HG03520 (cell line): ENCODE results near the gene TNNI3K.

Experiments used
- ATAC-seq: cut with Tn5 transposase; IDR thresholded peaks from one replicate; pipeline ENCODE4 v1.9.1; 2021; ENCODE audit warnings: mild to moderate bottlenecking, moderate library complexity; ENCODE audit not compliant: unreplicated experiment

TNNI3K gene

DNA sequence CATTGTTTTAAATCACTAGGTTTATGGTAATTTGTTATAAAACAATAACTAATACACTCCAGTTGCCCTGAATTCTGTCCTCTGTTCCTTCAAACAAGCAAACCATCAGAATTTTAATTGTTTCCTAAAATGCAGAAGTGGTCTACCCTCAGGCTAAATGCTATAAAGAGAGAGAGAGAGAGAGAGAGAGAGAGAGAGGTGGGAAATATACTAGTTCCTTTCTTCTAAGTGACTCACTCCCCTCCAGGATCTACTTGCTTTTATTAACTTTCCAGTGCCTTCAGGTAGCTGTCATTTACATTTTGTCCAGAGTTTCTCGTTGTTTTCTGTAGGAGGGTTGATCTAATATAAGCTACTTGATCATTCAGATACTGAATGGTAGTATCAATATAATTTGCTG, 250.8 kb downstream of the TNNI3K start:
- no peak for ATAC-seq

DNA sequence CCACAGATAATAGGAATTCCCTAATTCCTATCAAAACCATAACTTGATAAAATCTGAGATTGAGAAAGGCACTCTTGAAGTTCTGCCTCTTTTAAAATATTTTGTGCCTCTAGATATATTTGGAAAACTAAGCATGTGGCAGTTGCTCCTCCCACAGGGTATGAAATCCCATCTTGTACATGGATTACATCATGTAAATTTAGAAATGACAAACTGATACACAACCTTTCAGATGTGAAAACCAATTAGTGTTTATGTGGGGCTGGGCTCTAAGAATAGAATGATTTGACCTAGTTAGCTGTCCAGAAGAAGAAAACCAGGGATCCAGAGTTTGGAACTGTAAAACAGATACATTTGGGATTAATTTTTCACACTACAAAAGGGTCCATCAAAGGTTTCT, 261.5 kb downstream of the TNNI3K start:
- ATAC-seq = no peak

DNA sequence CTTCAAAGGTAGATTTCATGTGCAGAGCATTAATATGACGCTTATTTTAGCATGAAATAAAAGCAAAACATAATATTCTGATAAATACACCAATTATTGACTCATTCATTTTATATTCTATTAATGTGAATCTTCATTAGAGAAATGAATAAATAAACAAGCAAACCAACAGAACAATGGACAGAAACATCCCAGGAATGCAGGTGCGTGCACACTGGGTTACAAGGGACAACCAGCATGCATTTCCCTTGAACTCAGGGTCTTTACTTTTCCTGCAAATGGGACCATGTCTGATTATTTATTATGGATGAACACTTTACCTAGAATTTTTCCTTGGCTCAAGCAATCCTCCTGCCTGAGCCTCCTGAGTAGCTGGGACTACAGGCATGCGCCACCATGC, 263.7 kb downstream of the TNNI3K start:
- ATAC-seq = no peak

DNA sequence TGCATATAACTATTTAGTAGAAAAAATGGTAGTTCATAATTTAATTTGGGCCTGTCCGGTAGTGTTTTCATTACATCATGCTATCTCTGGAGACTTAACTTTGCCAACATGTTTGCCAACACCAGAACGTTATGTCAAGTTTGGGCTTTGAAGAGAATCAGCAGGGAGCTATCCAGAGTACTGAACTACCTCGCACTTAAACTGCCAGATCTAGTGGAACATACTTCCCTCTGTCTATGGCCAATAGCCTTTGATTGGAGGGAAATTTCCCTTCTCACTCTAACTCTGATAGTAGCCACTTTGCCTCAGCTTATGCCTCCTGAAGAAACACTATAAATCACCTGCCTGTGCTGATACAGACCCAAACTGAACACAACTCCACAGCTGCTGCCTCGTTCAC, 267.2 kb downstream of the TNNI3K start:
- no peak for ATAC-seq

DNA sequence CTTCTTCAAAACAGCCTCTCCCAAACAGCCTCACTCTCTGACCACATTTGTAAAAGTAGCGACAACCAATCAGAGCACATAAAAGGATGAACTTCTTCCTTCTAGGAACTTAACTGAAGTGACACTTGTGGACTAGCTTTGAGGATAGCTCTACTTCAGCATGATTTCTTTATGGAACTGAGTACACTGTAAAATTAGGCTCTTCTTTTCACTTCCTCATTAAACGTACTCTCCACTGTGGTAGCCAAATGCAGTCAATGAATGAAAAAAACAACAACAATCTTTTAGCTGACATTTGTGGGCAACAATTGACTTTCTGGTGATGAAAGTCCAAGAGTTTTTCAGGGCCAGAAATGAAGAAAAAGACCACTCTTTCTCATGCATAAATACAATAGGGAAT, 267.7 kb downstream of the TNNI3K start:
- no peak for ATAC-seq

DNA sequence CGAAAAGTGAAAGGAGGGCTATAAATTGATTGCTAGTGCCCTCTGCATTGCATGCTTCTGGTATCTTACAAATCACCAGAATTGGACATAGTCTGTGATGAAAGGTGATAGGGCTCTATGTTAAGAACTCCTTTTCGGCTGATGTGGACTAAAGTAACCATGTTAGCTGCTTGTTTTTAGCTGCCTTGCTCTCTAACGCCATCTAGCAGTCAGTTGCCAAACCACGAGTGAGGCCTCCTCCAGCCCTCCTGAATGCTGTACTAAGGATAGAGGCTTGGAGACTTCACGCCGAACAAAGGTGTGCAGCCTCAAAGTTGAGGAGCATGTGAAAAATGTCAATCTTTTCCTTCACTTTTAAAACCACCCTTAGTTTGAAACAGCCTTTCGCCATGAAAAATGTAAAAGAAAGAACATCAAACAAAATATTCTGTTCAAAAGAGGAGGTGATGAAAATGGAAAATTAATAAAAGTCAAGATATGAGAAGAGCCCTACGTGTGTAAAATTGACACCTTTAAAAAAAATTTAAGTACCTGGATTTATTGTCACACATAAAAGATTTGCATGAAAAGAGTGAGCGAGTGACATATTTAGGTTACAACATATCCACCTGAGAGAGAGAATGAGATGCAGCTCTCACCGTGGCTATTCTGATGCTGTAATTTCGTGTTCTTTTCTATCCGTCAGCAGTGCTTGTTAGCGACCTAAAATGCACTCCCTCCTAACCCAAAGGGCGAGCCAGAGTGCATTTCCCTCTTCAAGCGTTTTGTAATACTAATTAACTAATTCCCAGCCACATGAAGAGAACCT, 269.1 kb downstream of the TNNI3K start:
- ATAC-seq = peak; percentile 91

DNA sequence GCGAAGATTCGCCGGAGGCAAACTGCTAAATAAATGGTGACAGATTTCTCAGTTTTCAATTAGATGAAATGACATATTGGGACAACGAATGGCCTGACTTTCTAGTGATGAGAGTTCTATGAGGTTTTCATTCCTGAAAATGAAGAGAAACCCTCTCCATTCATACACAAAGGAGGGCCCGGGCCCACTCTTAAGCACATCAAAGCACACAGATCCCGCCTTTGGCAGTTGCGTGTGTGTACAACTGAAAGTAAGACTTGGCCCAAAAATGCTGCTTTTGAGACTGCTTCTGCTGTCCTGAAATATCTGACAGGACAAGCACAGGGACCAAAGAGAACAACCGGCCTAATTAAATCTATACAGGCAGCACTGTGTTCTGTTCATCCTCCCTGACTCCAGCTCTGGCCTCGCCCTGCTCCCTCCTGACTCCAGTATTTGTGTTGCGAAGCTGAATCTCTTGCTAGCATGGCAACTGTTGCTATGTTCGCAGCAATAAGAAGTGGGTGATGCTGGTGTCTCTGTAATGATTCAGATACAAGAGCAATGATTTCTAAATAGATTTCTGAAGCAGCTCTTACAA, 269.8 kb downstream of the TNNI3K start:
- ATAC-seq = no peak

DNA sequence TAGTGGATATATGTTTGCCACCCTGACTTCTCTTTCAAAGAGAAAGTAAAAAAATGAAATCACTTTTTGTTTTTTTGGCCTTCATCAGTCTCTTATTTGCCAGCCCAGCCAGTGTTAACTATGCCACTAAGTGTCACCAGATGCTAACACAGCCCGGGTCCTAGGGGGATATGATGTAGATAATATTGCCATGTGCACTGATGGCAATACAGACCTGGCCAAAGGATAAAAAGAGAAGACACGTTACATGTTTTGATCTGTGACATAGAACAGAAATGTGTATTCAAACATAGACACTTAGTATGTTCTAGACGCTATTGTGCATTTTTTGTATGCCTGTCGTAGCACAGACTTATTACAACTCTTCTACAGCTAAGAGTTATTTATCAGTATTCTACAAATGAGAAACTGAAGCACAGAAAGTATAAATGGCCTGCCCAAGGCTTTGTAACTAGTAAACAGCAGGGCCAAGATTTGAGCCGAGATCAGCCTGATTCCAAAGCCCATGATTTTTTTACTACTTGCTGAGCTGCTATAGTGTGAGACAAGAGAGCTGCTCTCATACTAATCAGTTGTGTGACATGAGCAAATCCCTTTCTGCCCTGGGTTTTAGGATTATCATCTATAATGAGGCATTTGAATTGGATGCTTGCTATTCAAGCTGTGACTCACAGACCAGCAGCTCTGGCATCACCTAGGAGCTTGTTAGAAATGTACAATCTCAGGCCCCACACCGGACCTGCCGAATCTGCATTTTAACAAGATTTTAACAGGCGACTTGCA, 270.9 kb downstream of the TNNI3K start:
- no peak for ATAC-seq

DNA sequence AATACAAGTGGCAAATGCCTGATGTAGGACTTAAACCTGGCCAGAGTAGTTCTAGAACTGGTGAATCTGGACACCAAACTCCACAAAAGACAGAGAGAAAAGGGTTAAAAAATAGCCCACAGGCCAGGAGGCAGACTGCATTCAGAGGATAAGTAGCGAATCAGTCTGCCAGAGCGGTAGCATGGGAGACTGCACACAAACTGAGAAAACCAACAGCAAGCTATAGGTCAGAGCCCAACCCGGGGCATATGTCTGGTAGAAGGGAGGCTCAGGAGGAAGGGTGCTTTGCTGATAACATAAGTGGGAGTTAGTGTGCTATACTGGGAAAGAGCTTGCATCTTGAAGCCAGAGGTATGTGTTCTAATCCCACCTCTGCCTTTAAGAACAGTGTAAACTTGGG, 273.3 kb downstream of the TNNI3K start:
- ATAC-seq = no peak

DNA sequence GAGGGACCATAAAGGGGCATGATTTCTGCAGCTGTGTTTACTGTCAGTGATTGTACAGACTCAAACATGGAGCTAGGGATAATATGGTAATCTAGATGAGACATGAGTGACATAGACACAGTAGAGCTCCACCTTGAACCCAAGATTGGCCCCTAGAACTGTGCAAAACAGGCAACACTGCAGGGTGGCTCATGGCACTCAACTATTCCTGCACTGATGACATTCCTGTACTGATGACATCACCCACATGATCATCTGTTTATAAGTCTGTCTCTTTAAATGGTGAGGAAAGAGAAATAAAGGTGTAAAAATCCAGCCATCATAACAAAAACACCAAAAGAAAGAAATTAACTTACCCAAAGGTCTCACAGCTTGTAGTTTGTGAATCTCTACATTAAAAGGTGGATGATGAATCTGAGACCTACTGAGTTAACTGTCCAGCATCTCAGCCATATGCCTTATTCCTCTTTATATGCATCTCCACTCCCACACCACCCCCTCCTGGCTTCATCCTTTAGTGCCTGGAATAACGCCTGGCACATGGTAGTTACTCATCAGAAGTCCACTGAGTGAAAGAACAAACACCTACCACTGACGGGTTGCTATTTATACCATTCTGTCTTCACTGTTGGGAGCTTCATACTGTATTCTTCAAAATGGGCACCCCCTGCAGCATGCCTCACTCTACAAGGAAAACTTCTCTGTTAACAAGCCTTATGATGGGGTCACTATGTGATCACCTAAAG, 277.2 kb downstream of the TNNI3K start, which contains the start of gene LRRC53:
Gene LRRC53, minus strand, starts transcription at position 442 of the 746 bp plus-strand sequence. CDS start 29,262 bp downstream, outside the sequence.
- no peak for ATAC-seq

DNA sequence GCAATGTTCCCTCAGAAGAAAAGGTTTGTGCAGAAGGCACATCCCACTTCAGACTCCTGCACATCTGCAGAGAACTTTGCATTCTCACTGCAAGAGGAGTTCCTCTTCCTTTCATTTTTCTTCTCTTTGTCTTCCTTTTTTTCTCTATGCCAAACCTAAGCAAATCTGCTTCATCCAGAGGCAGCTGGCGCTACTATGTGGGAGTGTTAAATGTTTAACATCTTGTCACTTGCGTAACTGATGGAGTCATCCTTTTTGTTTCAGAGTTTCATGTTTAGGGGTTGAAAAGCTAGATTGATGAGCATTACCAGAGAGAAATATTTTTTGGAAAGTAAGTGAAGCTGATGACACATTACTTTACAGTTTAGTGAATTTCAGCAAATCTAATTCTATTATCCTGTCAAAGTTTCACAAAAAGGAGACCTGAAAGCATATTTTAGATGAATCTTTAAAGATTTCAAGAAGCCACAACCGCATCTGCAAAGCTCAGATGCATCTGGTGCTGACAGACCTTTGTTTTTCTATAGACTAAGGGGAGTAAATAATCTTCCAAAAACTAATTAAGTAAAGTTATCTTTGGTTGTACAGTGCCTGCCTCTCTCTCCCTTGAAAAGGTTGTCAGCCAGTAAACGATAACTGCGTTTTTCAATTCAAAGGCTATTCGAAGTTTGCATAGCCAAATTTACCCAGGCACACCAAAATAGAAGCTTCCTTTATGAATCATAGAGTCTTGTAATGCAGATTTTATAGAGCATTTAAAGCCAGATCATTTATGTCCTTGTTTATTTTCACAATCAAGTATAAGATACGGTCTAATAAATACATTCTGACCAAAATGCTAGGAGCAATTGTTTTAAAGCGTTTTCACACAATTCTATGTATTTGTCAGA, 278.5 kb downstream of the TNNI3K start:
- no peak for ATAC-seq

DNA sequence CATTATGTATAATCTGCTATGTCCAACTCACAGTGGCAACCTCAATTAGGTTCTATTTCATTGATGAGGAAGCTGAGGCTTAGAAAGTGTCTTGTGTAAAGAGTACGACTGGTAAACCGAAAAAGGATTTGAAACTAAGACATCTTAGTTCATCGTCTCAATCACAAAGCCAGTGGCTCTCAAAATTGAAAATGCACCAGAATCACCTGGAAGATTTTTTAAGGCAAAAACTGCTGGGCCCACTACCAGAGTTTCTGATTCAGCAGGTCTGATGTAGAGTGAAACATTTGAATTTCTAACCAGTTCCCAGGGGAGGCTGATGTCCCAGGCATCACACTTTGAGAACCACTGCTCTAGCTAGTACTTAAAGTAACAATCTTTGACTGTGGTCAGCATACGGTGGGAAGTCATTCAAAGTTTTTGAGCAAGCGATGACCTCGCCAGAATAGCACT, 282.4 kb downstream of the TNNI3K start:
- peak; percentile 72 for ATAC-seq

DNA sequence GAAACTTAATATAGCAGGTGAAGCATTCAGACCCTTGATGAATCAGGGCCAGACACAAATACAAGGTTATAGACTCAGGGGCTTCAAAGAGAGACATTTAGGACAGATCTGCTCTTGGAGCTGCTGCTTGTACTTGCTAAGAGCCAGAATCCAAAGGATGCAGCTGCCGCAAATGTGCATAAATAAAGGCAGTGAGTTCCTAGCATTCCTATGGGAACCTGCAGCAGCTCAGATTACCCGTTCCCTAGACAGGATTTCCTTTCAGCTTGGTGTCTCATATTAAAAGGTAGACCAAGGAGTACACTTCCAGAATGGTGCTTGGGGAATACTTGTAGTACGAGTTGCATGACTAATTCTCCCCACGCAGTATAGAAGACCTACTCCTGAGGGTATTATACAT, 287.0 kb downstream of the TNNI3K start:
- no peak for ATAC-seq

DNA sequence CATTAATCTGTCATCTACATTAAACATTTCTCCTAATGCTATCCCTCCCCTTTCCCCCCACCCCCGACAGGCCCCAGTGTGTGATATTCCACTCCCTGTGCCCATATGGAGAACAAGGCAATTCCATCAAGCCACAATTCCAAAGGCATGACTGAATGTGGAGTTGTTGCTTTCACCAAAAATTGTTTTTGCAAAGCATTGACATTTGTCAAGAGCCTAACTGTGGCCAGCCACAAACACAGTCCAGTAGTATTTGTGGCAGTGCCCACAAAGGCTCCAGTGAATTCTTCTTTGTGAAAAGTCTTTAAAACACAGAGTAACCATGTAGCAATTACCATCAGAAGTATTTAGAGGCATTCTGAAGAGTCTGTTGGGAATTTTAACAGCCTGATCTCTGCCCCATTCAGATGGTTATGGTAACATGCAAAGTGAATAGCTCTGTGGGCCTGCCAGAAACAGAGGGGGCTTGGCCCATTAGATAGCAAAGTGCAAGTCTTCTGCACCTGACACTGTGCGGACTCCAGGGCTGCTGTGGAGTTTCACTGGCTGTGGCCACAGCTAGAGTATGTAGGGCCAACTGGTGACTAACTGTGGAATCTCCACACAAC, 288.8 kb downstream of the TNNI3K start:
- no peak for ATAC-seq

DNA sequence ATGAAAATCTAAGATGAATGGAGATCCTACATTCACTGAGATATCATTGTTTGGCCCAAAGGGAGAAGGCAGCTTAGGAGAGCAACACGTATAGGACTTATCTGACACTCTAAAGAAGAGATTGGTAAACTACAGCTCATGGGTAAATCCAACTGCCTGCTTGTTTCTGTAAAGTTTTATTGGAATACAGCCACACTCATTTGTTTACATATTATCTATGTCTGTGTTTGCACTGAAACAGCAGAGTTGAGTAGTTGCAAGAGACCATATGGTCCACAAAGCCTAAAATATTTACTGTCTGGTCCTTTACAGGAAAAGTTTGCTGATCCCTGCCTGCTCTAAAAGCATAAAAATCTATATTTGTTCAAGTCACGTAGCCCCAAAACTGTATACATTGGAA, 291.5 kb downstream of the TNNI3K start:
- ATAC-seq = no peak

DNA sequence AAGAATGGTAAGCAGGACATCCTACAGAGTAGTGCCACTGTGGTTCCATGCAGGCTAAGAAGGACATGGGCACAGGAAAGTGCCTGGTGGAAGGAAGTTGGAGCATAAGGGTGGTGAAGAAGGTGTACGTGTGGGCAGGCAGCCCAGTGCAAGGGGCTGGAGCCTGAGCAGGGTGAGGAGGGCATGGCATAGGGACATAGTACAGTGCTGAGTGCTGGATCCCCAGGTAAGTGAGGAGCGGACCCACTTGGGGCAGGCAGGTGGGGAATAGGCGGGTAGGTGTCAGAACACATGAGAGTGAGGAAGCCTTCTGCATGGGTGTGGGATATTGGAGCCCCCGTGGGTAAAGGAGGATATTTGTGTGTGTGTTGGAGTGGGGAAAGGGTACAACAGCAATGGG, 292.9 kb downstream of the TNNI3K start:
- no peak for ATAC-seq

DNA sequence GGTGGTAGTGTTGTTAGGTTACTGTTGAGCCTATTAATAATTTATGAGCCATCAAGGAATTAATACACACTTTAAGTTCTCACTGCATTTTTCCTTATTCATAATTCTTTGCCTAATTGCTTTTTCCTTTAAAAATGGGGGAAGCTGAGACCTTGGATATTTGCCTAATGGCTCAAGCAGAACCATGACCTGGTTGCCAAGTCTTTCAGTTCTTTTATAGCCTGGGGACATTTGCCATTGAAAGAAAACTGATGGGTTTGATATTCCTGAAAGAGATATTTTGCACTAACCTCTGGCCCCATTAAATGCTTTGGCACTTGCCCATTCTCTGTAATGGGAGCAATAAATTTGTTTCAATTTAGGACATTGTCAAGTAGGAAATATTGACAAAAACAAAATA, 295.7 kb downstream of the TNNI3K start:
- no peak for ATAC-seq

DNA sequence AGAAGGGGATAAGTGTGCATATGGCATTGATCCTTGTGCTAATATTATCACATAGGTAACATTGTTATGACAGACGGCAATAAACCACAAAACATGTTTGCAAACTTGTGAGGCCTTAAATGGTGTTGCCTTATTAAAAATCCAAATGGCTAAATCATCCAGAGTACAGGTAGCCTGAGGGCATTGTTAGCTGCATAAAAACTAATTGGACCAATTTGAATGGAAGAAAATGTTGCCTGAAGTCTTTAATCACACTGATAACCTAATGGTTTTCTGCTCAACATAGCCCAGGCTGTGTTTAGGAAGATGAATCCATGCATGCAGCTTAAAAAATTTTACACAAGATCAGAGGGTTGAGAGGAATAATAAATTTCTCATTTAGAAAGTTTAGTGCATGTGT, 296.6 kb downstream of the TNNI3K start:
- ATAC-seq = no peak

DNA sequence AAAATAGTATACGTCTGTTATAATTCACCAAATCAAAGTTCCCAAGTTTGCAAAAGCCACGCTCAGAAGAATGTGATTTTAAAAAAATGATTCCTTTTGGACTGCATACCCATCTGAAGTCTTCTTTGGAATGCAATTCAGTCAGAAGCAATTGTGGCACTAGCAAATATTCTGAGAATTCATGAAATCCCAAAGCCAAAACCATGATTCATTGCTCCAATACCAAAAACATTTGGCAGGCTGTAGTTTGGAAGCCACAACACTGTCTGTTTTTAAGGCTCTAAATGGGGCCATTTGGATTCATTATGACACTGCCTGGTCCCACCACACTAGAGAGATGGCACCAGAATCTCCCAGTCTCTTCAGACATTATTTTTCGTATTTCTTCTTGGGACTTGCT, 299.1 kb downstream of the TNNI3K start:
- ATAC-seq = no peak

DNA sequence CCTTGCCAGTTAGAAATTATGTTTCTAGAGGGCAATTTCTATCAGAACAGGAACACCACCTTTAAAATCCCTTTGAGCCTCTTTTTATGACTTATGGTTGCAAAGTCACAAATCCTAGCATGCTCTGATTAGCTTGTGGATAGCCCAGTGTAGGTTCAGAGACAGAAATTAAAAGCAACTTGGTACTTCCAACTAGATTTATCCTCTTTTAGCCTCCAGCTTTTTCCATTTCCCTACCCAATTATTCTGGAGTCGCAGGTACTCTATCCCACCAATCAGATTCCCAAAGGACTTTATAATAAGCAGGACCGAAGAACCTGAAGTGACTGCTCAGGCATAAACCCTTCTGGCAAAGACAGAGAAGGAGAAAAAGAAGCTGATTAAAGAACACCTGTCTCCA, 310.6 kb downstream of the TNNI3K start:
- no peak for ATAC-seq
